AG08395 (cell line): ENCODE data around the gene FRRS1L.
A peak's percentile ranks its signal among the peaks of the same experiment; 100 is the strongest.

Source experiments
- DNase-seq: peaks from one replicate; pipeline ENCODE4 v3.0.0; 2012; ENCODE audit warnings: mixed read lengths, low spot score

Gene FRRS1L

GRCh38 chr9:109176386-109176785 is 9.3 kb upstream of the FRRS1L start:
- no peak for DNase-seq

GRCh38 chr9:109172935-109173334 is 5.9 kb upstream of the FRRS1L start:
- DNase-seq = no peak

GRCh38 chr9:109171926-109172325 is 4.9 kb upstream of the FRRS1L start:
- peak; percentile 26 for DNase-seq

GRCh38 chr9:109168170-109168569 is 1.1 kb upstream of the FRRS1L start:
- DNase-seq = no peak

- no peak for DNase-seq
These were observed 667 bp upstream of the FRRS1L start for GRCh38 chr9:109167716-109168115.

GRCh38 chr9:109166171-109166770 is 778 bp downstream of the FRRS1L start:
- DNase-seq = no peak

GRCh38 chr9:109164042-109164441 is 3.0 kb downstream of the FRRS1L start:
- no peak for DNase-seq

- DNase-seq = no peak
These were observed 3.9 kb downstream of the FRRS1L start for GRCh38 chr9:109163194-109163593.

GRCh38 chr9:109162677-109163076 is 4.4 kb downstream of the FRRS1L start:
- no peak for DNase-seq

- DNase-seq = no peak
These were observed 5.6 kb downstream of the FRRS1L start for GRCh38 chr9:109161471-109161870.

GRCh38 chr9:109159583-109159982 is 7.5 kb downstream of the FRRS1L start:
- DNase-seq = no peak

- no peak for DNase-seq
These were observed 8.4 kb downstream of the FRRS1L start for GRCh38 chr9:109158651-109159050.

- no peak for DNase-seq
These were observed 10.3 kb downstream of the FRRS1L start for GRCh38 chr9:109156708-109157107.

- no peak for DNase-seq
These were observed 16.0 kb downstream of the FRRS1L start for GRCh38 chr9:109150925-109151545.

GRCh38 chr9:109149722-109150121 is 17.3 kb downstream of the FRRS1L start:
- no peak for DNase-seq

- DNase-seq = no peak
These were observed 18.0 kb downstream of the FRRS1L start for GRCh38 chr9:109149089-109149488.

- DNase-seq = no peak
These were observed 22.0 kb downstream of the FRRS1L start for GRCh38 chr9:109145051-109145450.

- peak; percentile 40 for DNase-seq
These were observed 23.0 kb downstream of the FRRS1L start for GRCh38 chr9:109143881-109144562.

- DNase-seq = no peak
These were observed 25.7 kb downstream of the FRRS1L start for GRCh38 chr9:109141375-109141774.

GRCh38 chr9:109139851-109140250 is 27.2 kb downstream of the FRRS1L start:
- no peak for DNase-seq

GRCh38 chr9:109138421-109138820 is 28.6 kb downstream of the FRRS1L start:
- DNase-seq = no peak

- DNase-seq = no peak
These were observed 32.9 kb downstream of the FRRS1L start for GRCh38 chr9:109134167-109134578.

- no peak for DNase-seq
These were observed 33.5 kb downstream of the FRRS1L start for GRCh38 chr9:109133533-109133932.
